ENCODE data around the gene DVL3. TPM values are rescaled to one million over a fixed set of nuclear protein-coding genes. Genes with fewer than 3 reads are reported as not detected.
"Not testable (repeated sequence)": the region's sequence is repeated elsewhere in the genome, so short reads cannot be mapped to it uniquely, and the experiment has no call there.

Gene DVL3
- 100 to 1,000 TPM in 1 of 3 donors, 10 to 100 TPM in 2; 63.3 to 104 (median 69.1) TPM for total RNA-seq
- long read RNA-seq, donor 1, full-length matches to known transcripts: 65 of 129 reads
- long read RNA-seq, donor 1, partial matches to known transcripts: 14 of 129 reads
- long read RNA-seq, donor 1, other reads (novel, unspliced or antisense): 50 of 129 reads
- long read RNA-seq, donor 2, full-length matches to known transcripts: 1 of 4 reads
- long read RNA-seq, donor 2, partial matches to known transcripts: 1 of 4 reads
- long read RNA-seq, donor 2, other reads (novel, unspliced or antisense): 2 of 4 reads

- TF ChIP-seq, protein P1, sequence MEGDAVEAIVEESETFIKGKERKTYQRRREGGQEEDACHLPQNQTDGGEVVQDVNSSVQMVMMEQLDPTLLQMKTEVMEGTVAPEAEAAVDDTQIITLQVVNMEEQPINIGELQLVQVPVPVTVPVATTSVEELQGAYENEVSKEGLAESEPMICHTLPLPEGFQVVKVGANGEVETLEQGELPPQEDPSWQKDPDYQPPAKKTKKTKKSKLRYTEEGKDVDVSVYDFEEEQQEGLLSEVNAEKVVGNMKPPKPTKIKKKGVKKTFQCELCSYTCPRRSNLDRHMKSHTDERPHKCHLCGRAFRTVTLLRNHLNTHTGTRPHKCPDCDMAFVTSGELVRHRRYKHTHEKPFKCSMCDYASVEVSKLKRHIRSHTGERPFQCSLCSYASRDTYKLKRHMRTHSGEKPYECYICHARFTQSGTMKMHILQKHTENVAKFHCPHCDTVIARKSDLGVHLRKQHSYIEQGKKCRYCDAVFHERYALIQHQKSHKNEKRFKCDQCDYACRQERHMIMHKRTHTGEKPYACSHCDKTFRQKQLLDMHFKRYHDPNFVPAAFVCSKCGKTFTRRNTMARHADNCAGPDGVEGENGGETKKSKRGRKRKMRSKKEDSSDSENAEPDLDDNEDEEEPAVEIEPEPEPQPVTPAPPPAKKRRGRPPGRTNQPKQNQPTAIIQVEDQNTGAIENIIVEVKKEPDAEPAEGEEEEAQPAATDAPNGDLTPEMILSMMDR (IDR thresholded peaks at IDR 0.05): no peak
- Histone ChIP-seq H3K36me3 (ENCODE audit: low read depth) (no peaks in the 10 kb centered on the region), H3K4me3 (peak within 1 kb of the TSS; percentile 63), H3K9me3 (no peaks in the 10 kb centered on the region), H3K4me1 (ENCODE audit: low read depth) (peaks cover 17% of the 10 kb centered on the region)
- DNase-seq (peak; percentile 72 to 84 (median 83)), ATAC-seq (peak; percentile 90)
- intact Hi-C loops (cut with DNase I, micrococcal nuclease): no loop called here
Measured at GRCh38 chr3:184154885-184155643, at the start of gene DVL3. TSS of gene DVL3 (plus strand) at chr3:184155377. CDS start at chr3:184155636, 259 bp downstream.

DNA sequence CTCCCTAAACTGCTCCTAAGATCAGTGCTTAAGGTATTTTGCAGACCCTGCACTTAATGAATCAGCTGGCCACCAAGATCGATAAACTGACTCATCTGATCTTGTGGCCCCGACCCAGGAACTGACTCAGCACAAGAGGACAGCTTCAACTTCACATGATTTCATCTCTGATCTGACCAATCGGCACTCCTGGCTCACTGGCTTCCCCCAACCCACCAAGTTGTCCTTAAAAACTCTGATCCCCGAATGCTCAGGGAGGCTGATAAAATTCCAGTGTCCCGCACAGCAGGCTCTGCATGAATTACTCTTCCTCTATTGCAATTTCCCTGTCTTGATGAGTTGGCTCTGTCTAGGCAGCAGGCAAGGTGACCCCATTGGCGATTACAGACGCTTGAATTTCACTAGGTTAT lies 44.9 kb upstream of the DVL3 start:
- no peaks in the 10 kb centered on the region for H3K4me1 ChIP-seq (ENCODE audit: low read depth)
- intact Hi-C loops (cut with DNase I, micrococcal nuclease): no loop called here
- ATAC-seq: no peak
- H3K9me3 ChIP-seq: no peaks in the 10 kb centered on the region
- DNase-seq: no peak
- TF ChIP-seq, protein P1 (IDR thresholded peaks at IDR 0.05): no peak
- no peaks in the 10 kb centered on the region for H3K36me3 ChIP-seq (ENCODE audit: low read depth)
- H3K4me3 ChIP-seq: no peak overlapping the region

DNA sequence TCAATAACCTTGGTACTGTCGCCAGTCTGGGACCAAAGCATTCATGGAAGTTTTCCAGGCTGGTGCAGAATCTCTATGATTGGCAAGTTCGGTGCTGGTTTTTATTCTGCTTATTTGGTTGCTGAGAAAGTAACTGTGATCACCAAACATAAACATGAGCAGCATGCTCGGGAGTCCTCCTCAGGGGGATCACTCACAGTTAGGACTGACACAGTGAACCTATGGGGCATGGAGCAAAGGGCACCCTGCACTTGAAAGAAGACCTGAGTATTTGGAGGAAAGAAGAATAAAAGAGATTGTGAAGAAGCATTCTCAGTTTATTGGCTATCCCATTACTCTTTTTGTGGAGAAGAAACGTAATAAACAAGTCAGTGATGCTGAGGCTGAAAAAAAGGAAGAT lies 39.2 kb upstream of the DVL3 start:
- no peak for ATAC-seq
- intact Hi-C loops (cut with DNase I, micrococcal nuclease): no loop called here
- TF ChIP-seq, protein P1 (IDR thresholded peaks at IDR 0.05): no peak
- Histone ChIP-seq H3K4me3 (no peak overlapping the region), H3K4me1 (ENCODE audit: low read depth) (no peaks in the 10 kb centered on the region), H3K9me3 (no peaks in the 10 kb centered on the region), H3K36me3 (ENCODE audit: low read depth) (no peaks in the 10 kb centered on the region)
- no peak for DNase-seq

DNA sequence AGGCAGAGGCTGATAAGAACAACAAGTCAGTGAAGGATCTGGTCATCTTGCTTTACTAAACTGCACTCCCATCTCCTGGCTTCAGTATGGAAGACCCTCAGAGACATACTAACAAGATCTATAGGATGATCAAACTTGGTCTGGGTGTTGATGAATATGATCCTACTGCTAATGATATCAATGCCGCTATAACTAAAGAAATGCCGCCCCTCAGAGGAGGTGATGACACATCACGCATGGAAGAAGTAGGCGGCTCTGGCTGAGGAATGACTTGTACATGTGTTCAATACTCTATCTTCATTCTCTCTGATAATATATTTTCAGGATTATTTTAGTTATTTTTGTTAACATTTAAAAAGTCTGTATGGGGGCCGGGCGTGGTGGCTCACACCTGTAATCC lies 37.5 kb upstream of the DVL3 start:
- TF ChIP-seq, protein P1 (IDR thresholded peaks at IDR 0.05): no peak
- ATAC-seq: no peak
- H3K4me3 ChIP-seq: no peak overlapping the region
- DNase-seq: no peak
- no peaks in the 10 kb centered on the region for H3K9me3 ChIP-seq
- intact Hi-C loops (cut with DNase I, micrococcal nuclease): no loop called here
- no peaks in the 10 kb centered on the region for H3K4me1 ChIP-seq (ENCODE audit: low read depth)
- H3K36me3 ChIP-seq (ENCODE audit: low read depth): no peaks in the 10 kb centered on the region

DNA sequence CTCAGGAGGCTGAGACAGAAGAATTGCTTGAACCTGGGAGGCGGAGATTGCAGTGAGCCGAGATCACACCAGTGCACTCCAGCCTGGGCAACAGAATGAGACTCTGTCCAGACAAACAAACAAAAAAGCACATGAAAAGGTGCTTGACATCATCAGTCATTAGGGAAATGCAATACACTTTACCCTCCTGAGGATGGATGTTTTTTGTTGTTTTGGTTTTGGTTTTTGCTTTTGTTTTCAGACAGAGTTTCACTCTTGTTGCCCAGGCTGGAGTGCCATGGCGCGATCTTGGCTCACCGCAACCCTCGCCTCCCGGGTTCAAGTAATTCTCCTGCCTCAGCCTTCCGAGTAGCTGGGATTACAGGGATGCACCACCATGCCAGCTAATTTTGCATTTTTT lies 34.1 kb upstream of the DVL3 start:
- ATAC-seq; intact Hi-C loops (cut with DNase I, micrococcal nuclease); H3K36me3 ChIP-seq (ENCODE audit: low read depth): not testable (repeated sequence)

DNA sequence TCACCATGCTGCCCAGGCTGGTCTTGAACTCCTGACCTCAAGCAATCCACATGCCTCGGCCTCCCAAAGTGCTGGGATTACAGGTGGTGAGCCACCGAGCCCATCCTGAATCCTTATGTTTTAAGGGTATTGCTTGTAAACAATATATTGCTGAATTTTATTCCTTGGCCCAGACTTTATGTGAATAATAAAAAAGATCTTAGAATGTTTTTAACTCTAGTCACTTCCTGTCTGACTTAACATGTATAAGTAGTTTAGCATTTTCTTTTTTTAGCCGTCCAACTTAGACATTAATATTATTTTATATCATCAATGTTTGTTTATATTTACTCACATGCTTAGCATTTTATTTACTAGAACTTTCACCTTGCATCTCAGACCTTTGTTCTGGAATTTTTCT lies 29.2 kb upstream of the DVL3 start:
- ATAC-seq: no peak
- intact Hi-C loops (cut with DNase I, micrococcal nuclease): no loop called here
- no peaks in the 10 kb centered on the region for H3K9me3 ChIP-seq
- TF ChIP-seq, protein P1 (IDR thresholded peaks at IDR 0.05): no peak
- DNase-seq: no peak
- no peaks in the 10 kb centered on the region for H3K4me1 ChIP-seq (ENCODE audit: low read depth)
- H3K36me3 ChIP-seq (ENCODE audit: low read depth): no peaks in the 10 kb centered on the region
- no peak overlapping the region for H3K4me3 ChIP-seq

More for the DNA sequence above, 34.1 kb upstream of the DVL3 start:
- H3K4me1 ChIP-seq (ENCODE audit: low read depth); H3K4me3 ChIP-seq; H3K9me3 ChIP-seq; DNase-seq: not testable (repeated sequence)
